GM19043 (cell line): Measurements from ENCODE around the gene COL24A1.
"Not testable (repeated sequence)": the region's sequence is repeated elsewhere in the genome, so short reads cannot be mapped to it uniquely, and the experiment has no call there.

Experiments used
- ATAC-seq: cut with Tn5 transposase; IDR thresholded peaks from one replicate; pipeline ENCODE4 v1.9.1; 2021; ENCODE audit warnings: low read depth; ENCODE audit not compliant: unreplicated experiment

Gene COL24A1

GRCh38 chr1:86154571-86155050, 2.0 kb downstream of the COL24A1 start:
- no peak for ATAC-seq

GRCh38 chr1:86153836-86154235, 2.7 kb downstream of the COL24A1 start:
- no peak for ATAC-seq

GRCh38 chr1:86152887-86153286, 3.7 kb downstream of the COL24A1 start:
- no peak for ATAC-seq

GRCh38 chr1:86151427-86151826, 5.1 kb downstream of the COL24A1 start:
- no peak for ATAC-seq

- no peak for ATAC-seq
These were observed 6.0 kb downstream of the COL24A1 start for GRCh38 chr1:86150553-86151055.

- ATAC-seq, result no peak
These were observed 7.0 kb downstream of the COL24A1 start for GRCh38 chr1:86149591-86149990.

- ATAC-seq, result no peak
These were observed 8.8 kb downstream of the COL24A1 start for GRCh38 chr1:86147755-86148154.

- no peak for ATAC-seq
These were observed 10.0 kb downstream of the COL24A1 start for GRCh38 chr1:86146566-86146965.

- ATAC-seq, result no peak
These were observed 16.2 kb downstream of the COL24A1 start for GRCh38 chr1:86140281-86140880.

- ATAC-seq, result no peak
These were observed 17.8 kb downstream of the COL24A1 start for GRCh38 chr1:86138746-86139145.

GRCh38 chr1:86137436-86137835, 19.1 kb downstream of the COL24A1 start:
- ATAC-seq, result no peak

- ATAC-seq, result no peak
These were observed 37.3 kb downstream of the COL24A1 start for GRCh38 chr1:86119214-86119764.

GRCh38 chr1:86114816-86115400, 41.7 kb downstream of the COL24A1 start:
- no peak for ATAC-seq

GRCh38 chr1:86114236-86114635, 42.3 kb downstream of the COL24A1 start:
- no peak for ATAC-seq

- not testable (repeated sequence) for ATAC-seq
These were observed 45.0 kb downstream of the COL24A1 start for GRCh38 chr1:86111590-86111989.

GRCh38 chr1:86110451-86111129, 46.0 kb downstream of the COL24A1 start:
- ATAC-seq, result no peak

GRCh38 chr1:86105533-86105866, 51.1 kb downstream of the COL24A1 start:
- ATAC-seq, result no peak

GRCh38 chr1:86104606-86105532, 51.7 kb downstream of the COL24A1 start:
- ATAC-seq, result no peak

- ATAC-seq, result no peak
These were observed 55.0 kb downstream of the COL24A1 start for GRCh38 chr1:86101616-86102015.

GRCh38 chr1:86100401-86100800, 56.2 kb downstream of the COL24A1 start:
- no peak for ATAC-seq
